Muscle of arm (tissue), 12 donors: ENCODE measurements around the gene ANO4. TPM values are rescaled to one million over a fixed set of nuclear protein-coding genes. Genes with fewer than 3 reads are reported as not detected.
"Not testable (repeated sequence)": the region's sequence is repeated elsewhere in the genome, so short reads cannot be mapped to it uniquely, and the experiment has no call there.

ENCODE experiments used
- DNase-seq: peaks from one replicate; pipeline ENCODE4 v3.0.0-alpha.2; 2013
- polyA plus RNA-seq, 12 donors: library from polyadenylated mRNA; unstranded; fragments of 120-200 nt; gene quantifications; one replicate each; pipeline ENCODE4 v1.2.1, GENCODE V29; 2013; ENCODE audit not compliant: insufficient read length in 12 of 12

The ANO4 gene
- polyA plus RNA-seq, 12 donors = 0.60 to 2.3 (median 1.3) TPM; not detected in 2

- DNase-seq = no peak
Measured at GRCh38 chr12:100871195-100871734, 76.7 kb downstream of the ANO4 start.

- no peak for DNase-seq
Measured at GRCh38 chr12:100875156-100875555, 80.6 kb downstream of the ANO4 start.

- no peak for DNase-seq
Measured at GRCh38 chr12:100875771-100876170, 81.2 kb downstream of the ANO4 start.

GRCh38 chr12:100877776-100878175, 83.2 kb downstream of the ANO4 start:
- DNase-seq = no peak

GRCh38 chr12:100895192-100895591, 100.6 kb downstream of the ANO4 start:
- DNase-seq = no peak

GRCh38 chr12:100896192-100896591, 101.6 kb downstream of the ANO4 start:
- no peak for DNase-seq

- DNase-seq = no peak
Measured at GRCh38 chr12:100897240-100897639, 102.7 kb downstream of the ANO4 start.

- DNase-seq = no peak
Measured at GRCh38 chr12:100899301-100899700, 104.7 kb downstream of the ANO4 start.

GRCh38 chr12:100900808-100901207, 106.2 kb downstream of the ANO4 start:
- no peak for DNase-seq

GRCh38 chr12:100901266-100901665, 106.7 kb downstream of the ANO4 start:
- DNase-seq = no peak

GRCh38 chr12:100904270-100904669, 109.7 kb downstream of the ANO4 start:
- DNase-seq = no peak

- no peak for DNase-seq
Measured at GRCh38 chr12:100908501-100908900, 113.9 kb downstream of the ANO4 start.

GRCh38 chr12:100913872-100914592, 119.5 kb downstream of the ANO4 start:
- no peak for DNase-seq

- DNase-seq = no peak
Measured at GRCh38 chr12:100919116-100919515, 124.5 kb downstream of the ANO4 start.

- DNase-seq = no peak
Measured at GRCh38 chr12:100920493-100920892, 125.9 kb downstream of the ANO4 start.

GRCh38 chr12:100926669-100927248, 132.2 kb downstream of the ANO4 start:
- peak; percentile 0 for DNase-seq

- DNase-seq = no peak
Measured at GRCh38 chr12:100927826-100928225, 133.2 kb downstream of the ANO4 start.

GRCh38 chr12:100932571-100932970, 138.0 kb downstream of the ANO4 start:
- no peak for DNase-seq

GRCh38 chr12:100933531-100933930, 139.0 kb downstream of the ANO4 start:
- not testable (repeated sequence) for DNase-seq

- DNase-seq = no peak
Measured at GRCh38 chr12:100935929-100936328, 141.4 kb downstream of the ANO4 start.

GRCh38 chr12:100936661-100937060, 142.1 kb downstream of the ANO4 start:
- no peak for DNase-seq

GRCh38 chr12:100940503-100940902, 145.9 kb downstream of the ANO4 start:
- no peak for DNase-seq

- DNase-seq = no peak
Measured at GRCh38 chr12:100942984-100943749, 148.6 kb downstream of the ANO4 start.
